HepG2 (cell line): ENCODE results near the gene SFXN5. TPM values are rescaled to one million over a fixed set of nuclear protein-coding genes. Genes with fewer than 3 reads are reported as not detected.
A peak's percentile ranks its signal among the peaks of the same experiment; 100 is the strongest.

Experiments
- ASH2L ChIP-seq: fragments of 300-600, 200-600 bp; sonication (generic); IDR thresholded peaks from 2 replicates; pipeline ENCODE4 v1.7.0; 2017; ENCODE audit warnings: low read depth, mild to moderate bottlenecking, moderate library complexity, mixed read lengths, low read length; ENCODE audit not compliant: insufficient read length
- CSRNP1 ChIP-seq: sonication (generic); formaldehyde crosslinking; IDR thresholded peaks from 2 replicates; pipeline ENCODE4 v1.8.1; 2023; ENCODE audit warnings: mild to moderate bottlenecking, missing genetic modification reagents
- ELF1 ChIP-seq: sonication (generic); formaldehyde crosslinking; IDR thresholded peaks from 2 replicates; pipeline ENCODE4 v1.4.0; 2020; ENCODE audit warnings: missing genetic modification reagents
- HDAC2 ChIP-seq: sonication (generic); formaldehyde crosslinking; IDR thresholded peaks from 2 replicates; pipeline ENCODE4 v1.4.0; 2020; ENCODE audit warnings: missing genetic modification reagents
- JUN ChIP-seq: sonication (generic); formaldehyde crosslinking; IDR thresholded peaks from 2 replicates; pipeline ENCODE4 v1.4.0; 2020; ENCODE audit warnings: mild to moderate bottlenecking, missing genetic modification reagents
- MIXL1 ChIP-seq: IDR thresholded peaks from 2 replicates; pipeline ENCODE4 v1.6.1; 2016
- MXD3 ChIP-seq: IDR thresholded peaks from 2 replicates; pipeline ENCODE4 v1.6.1; 2016; ENCODE audit warnings: mild to moderate bottlenecking, missing biosample characterization, missing genetic modification reagents
- ZBTB2 ChIP-seq: sonication (generic); formaldehyde crosslinking; IDR thresholded peaks from 2 replicates; pipeline ENCODE4 v1.8.0; 2022; ENCODE audit warnings: low read depth, missing genetic modification reagents
- ZIK1 ChIP-seq: sonication (generic); formaldehyde crosslinking; IDR thresholded peaks from 2 replicates; pipeline ENCODE4 v1.5.0; 2020; ENCODE audit warnings: mild to moderate bottlenecking, low read depth, missing genetic modification reagents, borderline replicate concordance
- ZNF441 ChIP-seq: sonication (generic); formaldehyde crosslinking; IDR thresholded peaks from 2 replicates; pipeline ENCODE4 v1.7.0; 2021; ENCODE audit warnings: missing genetic modification reagents, borderline replicate concordance
- ZNF564 ChIP-seq: sonication (generic); formaldehyde crosslinking; IDR thresholded peaks from 2 replicates; pipeline ENCODE4 v1.8.1; 2023; ENCODE audit warnings: mild to moderate bottlenecking, missing genetic modification reagents
- ZSCAN21 ChIP-seq: sonication (generic); formaldehyde crosslinking; IDR thresholded peaks from 2 replicates; pipeline ENCODE4 v1.8.0; 2022; ENCODE audit warnings: mild to moderate bottlenecking, missing genetic modification reagents, moderate library complexity, borderline replicate concordance
- ZSCAN31 ChIP-seq: sonication (generic); formaldehyde crosslinking; IDR thresholded peaks from 2 replicates; pipeline ENCODE4 v1.5.0; 2020; ENCODE audit warnings: low read depth, mild to moderate bottlenecking, missing genetic modification reagents
- polyA plus RNA-seq, 8 experiments: library from polyadenylated mRNA; depleted of rRNA in 3 of 8; stranded (reverse) in 7 of 8; unstranded in 1 of 8; fragments of >200 nt; fragmentation: Illumina TruSeq in 4 of 8; extraction: Trizol in 4 of 8; gene quantifications; 2 replicates each; pipeline versions ENCODE4 v1.2.1 to v1.2.3, GENCODE V29; 2011 to 2016; ENCODE audit warnings: low read depth in 4 of 8, missing spikeins in 1 of 8, mixed read lengths in 1 of 8; ENCODE audit not compliant: insufficient read depth in 1 of 8
- total RNA-seq, 5 experiments: library from RNA; depleted of rRNA; stranded (reverse); fragments of >200 nt; fragmentation: Illumina TruSeq; extraction: Trizol; gene quantifications; 2 replicates each; pipeline ENCODE4 v1.2.3, GENCODE V29; 2016; ENCODE audit warnings: low read depth in 1 of 5
- TF ChIP-seq, protein P1 (sequence below): sonication (generic); formaldehyde crosslinking; IDR thresholded peaks from 2 replicates; pipeline ENCODE4 v1.4.0; 2020; ENCODE audit warnings: missing genetic modification reagents
- TF ChIP-seq, protein P2 (sequence below): sonication (generic); formaldehyde crosslinking; IDR thresholded peaks from 2 replicates; pipeline ENCODE4 v1.8.1; 2022; ENCODE audit warnings: low read depth, mild to moderate bottlenecking, missing genetic modification reagents

Gene SFXN5
- total and polyA plus RNA-seq, 2 of the 13 experiments (the other 11 are each of a cell fraction or from before 2014, with no cell fraction given): 34.9 to 37.4 TPM

DNA sequence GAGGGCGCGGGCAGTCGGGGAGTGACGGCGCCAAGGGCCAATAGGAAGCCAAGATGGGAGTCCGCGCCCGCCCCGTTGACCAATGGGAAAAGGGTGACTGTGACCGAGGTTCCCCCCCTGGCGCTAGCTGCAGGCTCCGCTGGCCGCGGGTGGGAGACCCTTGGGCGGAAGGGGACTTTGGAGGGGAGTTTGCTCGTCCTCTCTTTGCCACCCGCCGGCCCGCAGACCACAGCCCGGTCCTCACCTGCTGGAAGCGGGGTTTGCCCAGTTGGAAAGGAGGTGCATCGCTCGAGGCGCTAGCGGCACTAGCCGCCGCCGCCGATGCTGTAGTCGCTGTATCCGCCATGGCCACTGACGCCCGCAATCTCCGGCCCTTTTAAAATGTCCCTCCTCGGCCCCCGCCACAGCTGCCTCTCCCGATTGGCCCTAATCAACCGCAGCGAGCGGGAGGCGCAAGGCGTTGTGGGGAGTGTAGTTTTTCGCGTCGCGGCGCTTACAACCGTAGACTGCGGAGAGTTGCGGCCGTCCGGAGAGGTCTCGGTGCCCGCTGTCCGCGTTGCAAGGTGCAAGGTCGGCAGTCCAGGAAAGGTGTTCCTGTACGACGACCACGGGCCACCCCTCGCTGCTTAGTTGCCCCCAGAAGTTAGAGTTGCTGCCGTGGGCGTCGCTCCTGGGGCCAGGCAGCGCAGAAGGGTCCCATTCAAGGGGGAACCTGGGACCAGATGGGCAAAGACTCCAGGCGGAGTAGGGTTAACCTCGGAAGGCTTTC, at the start of gene SFXN5 (continued):
- TF ChIP-seq ZNF441 (CRISPR knock-in tag) (peak; percentile 77; the same call in 1 of the 2 replicates), ELF1 (CRISPR knock-in tag) (peak; percentile 50; the same call in 1 of the 2 replicates), ZNF564 (CRISPR knock-in tag) (peak; percentile 72; the same call in 1 of the 2 replicates), HDAC2 (CRISPR knock-in tag) (peak; percentile 56; the same call in 1 of the 2 replicates), JUN (CRISPR knock-in tag) (0 out of 2 replicates have a peak, but pooled peaks have one; percentile 1), ZSCAN21 (no peak), ZIK1 (CRISPR knock-in tag) (no peak), ZBTB2 (peak; percentile 56; the same call in 1 of the 2 replicates), CSRNP1 (peak; percentile 90), MIXL1 (peak; percentile 84), ASH2L (peak; percentile 93), MXD3 (CRISPR knock-in tag) (0 out of 2 replicates have a peak, but pooled peaks have one; percentile 35), ZSCAN31 (CRISPR knock-in tag) (peak; percentile 80)
- TF ChIP-seq, protein P1, sequence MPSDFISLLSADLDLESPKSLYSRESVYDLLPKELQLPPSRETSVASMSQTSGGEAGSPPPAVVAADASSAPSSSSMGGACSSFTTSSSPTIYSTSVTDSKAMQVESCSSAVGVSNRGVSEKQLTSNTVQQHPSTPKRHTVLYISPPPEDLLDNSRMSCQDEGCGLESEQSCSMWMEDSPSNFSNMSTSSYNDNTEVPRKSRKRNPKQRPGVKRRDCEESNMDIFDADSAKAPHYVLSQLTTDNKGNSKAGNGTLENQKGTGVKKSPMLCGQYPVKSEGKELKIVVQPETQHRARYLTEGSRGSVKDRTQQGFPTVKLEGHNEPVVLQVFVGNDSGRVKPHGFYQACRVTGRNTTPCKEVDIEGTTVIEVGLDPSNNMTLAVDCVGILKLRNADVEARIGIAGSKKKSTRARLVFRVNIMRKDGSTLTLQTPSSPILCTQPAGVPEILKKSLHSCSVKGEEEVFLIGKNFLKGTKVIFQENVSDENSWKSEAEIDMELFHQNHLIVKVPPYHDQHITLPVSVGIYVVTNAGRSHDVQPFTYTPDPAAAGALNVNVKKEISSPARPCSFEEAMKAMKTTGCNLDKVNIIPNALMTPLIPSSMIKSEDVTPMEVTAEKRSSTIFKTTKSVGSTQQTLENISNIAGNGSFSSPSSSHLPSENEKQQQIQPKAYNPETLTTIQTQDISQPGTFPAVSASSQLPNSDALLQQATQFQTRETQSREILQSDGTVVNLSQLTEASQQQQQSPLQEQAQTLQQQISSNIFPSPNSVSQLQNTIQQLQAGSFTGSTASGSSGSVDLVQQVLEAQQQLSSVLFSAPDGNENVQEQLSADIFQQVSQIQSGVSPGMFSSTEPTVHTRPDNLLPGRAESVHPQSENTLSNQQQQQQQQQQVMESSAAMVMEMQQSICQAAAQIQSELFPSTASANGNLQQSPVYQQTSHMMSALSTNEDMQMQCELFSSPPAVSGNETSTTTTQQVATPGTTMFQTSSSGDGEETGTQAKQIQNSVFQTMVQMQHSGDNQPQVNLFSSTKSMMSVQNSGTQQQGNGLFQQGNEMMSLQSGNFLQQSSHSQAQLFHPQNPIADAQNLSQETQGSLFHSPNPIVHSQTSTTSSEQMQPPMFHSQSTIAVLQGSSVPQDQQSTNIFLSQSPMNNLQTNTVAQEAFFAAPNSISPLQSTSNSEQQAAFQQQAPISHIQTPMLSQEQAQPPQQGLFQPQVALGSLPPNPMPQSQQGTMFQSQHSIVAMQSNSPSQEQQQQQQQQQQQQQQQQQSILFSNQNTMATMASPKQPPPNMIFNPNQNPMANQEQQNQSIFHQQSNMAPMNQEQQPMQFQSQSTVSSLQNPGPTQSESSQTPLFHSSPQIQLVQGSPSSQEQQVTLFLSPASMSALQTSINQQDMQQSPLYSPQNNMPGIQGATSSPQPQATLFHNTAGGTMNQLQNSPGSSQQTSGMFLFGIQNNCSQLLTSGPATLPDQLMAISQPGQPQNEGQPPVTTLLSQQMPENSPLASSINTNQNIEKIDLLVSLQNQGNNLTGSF (CRISPR knock-in tag): peak; percentile 12
- TF ChIP-seq, protein P2, sequence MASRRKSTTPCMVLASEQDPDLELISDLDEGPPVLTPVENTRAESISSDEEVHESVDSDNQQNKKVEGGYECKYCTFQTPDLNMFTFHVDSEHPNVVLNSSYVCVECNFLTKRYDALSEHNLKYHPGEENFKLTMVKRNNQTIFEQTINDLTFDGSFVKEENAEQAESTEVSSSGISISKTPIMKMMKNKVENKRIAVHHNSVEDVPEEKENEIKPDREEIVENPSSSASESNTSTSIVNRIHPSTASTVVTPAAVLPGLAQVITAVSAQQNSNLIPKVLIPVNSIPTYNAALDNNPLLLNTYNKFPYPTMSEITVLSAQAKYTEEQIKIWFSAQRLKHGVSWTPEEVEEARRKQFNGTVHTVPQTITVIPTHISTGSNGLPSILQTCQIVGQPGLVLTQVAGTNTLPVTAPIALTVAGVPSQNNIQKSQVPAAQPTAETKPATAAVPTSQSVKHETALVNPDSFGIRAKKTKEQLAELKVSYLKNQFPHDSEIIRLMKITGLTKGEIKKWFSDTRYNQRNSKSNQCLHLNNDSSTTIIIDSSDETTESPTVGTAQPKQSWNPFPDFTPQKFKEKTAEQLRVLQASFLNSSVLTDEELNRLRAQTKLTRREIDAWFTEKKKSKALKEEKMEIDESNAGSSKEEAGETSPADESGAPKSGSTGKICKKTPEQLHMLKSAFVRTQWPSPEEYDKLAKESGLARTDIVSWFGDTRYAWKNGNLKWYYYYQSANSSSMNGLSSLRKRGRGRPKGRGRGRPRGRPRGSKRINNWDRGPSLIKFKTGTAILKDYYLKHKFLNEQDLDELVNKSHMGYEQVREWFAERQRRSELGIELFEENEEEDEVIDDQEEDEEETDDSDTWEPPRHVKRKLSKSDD (CRISPR knock-in tag): peak; percentile 84
